Ovary (tissue), 3 donors: ENCODE data around the gene TPM1.

Experiments
- EP300 ChIP-seq: sonication (generic); formaldehyde crosslinking; IDR thresholded peaks from one replicate; pipeline ENCODE4 v1.6.1; 2017; ENCODE audit warnings: antibody characterized with exemption
- POLR2A ChIP-seq: fragments of 450-650 bp; IDR thresholded peaks from one replicate; pipeline ENCODE4 v1.6.1; 2017; ENCODE audit warnings: antibody characterized with exemption, mild to moderate bottlenecking, moderate library complexity
- TF ChIP-seq, protein P1 (sequence below), 3 donors: fragments of 450-650 bp in 2 of 3; fragments of 200-600 bp in 1 of 3; IDR thresholded peaks; one replicate each; pipeline versions ENCODE4 v1.5.1 to v1.8.0; 2016 to 2022; ENCODE audit warnings: antibody characterized with exemption in 3 of 3, mild to moderate bottlenecking in 1 of 3
- donor health status: DM: no; HTN: no; CAD: no.

DNA sequence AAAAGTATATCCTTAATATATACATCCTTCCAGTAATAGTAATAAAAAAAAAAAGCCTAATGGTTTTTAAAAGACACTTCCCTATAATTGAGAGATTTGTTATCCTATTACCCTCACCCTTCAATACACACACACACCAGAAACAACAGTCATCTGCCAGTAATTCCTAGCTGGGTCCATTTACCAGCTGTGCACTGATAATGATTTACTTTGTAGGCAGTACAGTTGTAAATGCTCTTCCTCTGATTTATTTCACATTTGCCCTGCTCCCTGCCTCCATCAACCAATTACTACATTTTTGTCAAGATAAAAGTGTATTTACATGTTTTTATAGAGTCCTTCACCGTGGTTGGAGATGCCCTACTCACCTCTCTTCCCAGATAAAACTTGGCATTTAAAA, 12.4 kb downstream of the TPM1 start:
- TF ChIP-seq POLR2A (no peak), EP300 (no peak)
- TF ChIP-seq, protein P1, sequence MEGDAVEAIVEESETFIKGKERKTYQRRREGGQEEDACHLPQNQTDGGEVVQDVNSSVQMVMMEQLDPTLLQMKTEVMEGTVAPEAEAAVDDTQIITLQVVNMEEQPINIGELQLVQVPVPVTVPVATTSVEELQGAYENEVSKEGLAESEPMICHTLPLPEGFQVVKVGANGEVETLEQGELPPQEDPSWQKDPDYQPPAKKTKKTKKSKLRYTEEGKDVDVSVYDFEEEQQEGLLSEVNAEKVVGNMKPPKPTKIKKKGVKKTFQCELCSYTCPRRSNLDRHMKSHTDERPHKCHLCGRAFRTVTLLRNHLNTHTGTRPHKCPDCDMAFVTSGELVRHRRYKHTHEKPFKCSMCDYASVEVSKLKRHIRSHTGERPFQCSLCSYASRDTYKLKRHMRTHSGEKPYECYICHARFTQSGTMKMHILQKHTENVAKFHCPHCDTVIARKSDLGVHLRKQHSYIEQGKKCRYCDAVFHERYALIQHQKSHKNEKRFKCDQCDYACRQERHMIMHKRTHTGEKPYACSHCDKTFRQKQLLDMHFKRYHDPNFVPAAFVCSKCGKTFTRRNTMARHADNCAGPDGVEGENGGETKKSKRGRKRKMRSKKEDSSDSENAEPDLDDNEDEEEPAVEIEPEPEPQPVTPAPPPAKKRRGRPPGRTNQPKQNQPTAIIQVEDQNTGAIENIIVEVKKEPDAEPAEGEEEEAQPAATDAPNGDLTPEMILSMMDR (IDR thresholded peaks at IDR 0.05) = no peak
